ENCODE results near the gene RBP7. TPM values are rescaled to one million over a fixed set of nuclear protein-coding genes. Genes with fewer than 3 reads are reported as not detected.
"Not testable (repeated sequence)": the region's sequence is repeated elsewhere in the genome, so short reads cannot be mapped to it uniquely, and the experiment has no call there.

The RBP7 gene
- polyA plus RNA-seq, 10 donors, result 1.6 to 6.0 (median 4.1) TPM

- no peak for DNase-seq
Observed at GRCh38 chr1:10027027-10027426, 30.0 kb downstream of the RBP7 start.

- not testable (repeated sequence) for DNase-seq
Observed at GRCh38 chr1:10028956-10029500, 32.0 kb downstream of the RBP7 start.

GRCh38 chr1:10031461-10031860, 34.4 kb downstream of the RBP7 start:
- peak in 1 of 3 donors; percentile 75 for DNase-seq

- peak; percentile 99 for DNase-seq
Observed at GRCh38 chr1:10032590-10033358, 35.7 kb downstream of the RBP7 start, which contains the start of gene UBE4B. Gene UBE4B, plus strand, starts transcription at chr1:10032958. Its CDS starts 713 bp downstream, at chr1:10033671.

GRCh38 chr1:10033359-10033845, 36.4 kb downstream of the RBP7 start:
- DNase-seq, result no peak

GRCh38 chr1:10042746-10043145, 45.7 kb downstream of the RBP7 start:
- no peak for DNase-seq

GRCh38 chr1:10045480-10046355, 48.7 kb downstream of the RBP7 start:
- peak in 1 of 3 donors; percentile 35 for DNase-seq

GRCh38 chr1:10046356-10047085, 49.5 kb downstream of the RBP7 start:
- peak in 1 of 3 donors; percentile 44 for DNase-seq

- no peak for DNase-seq
Observed at GRCh38 chr1:10048601-10049000, 51.6 kb downstream of the RBP7 start.

GRCh38 chr1:10050611-10051010, 53.6 kb downstream of the RBP7 start:
- no peak for DNase-seq

- no peak for DNase-seq
Observed at GRCh38 chr1:10051656-10052055, 54.6 kb downstream of the RBP7 start.

GRCh38 chr1:10052347-10052746, 55.3 kb downstream of the RBP7 start:
- no peak for DNase-seq

GRCh38 chr1:10054465-10054864, 57.4 kb downstream of the RBP7 start:
- DNase-seq, result no peak

- DNase-seq, result no peak
Observed at GRCh38 chr1:10056599-10056987, 59.6 kb downstream of the RBP7 start.

GRCh38 chr1:10057343-10057742, 60.3 kb downstream of the RBP7 start:
- no peak for DNase-seq

- DNase-seq, result no peak
Observed at GRCh38 chr1:10057796-10058195, 60.8 kb downstream of the RBP7 start.

- DNase-seq, result no peak
Observed at GRCh38 chr1:10059342-10059718, 62.3 kb downstream of the RBP7 start.

GRCh38 chr1:10060311-10061100, 63.5 kb downstream of the RBP7 start:
- DNase-seq, result no peak

GRCh38 chr1:10061276-10061675, 64.2 kb downstream of the RBP7 start:
- DNase-seq, result no peak

GRCh38 chr1:10063878-10064277, 66.8 kb downstream of the RBP7 start:
- no peak for DNase-seq
